Myocyte (in vitro differentiated cells): ENCODE data around the gene PSMD14. TPM values are rescaled to one million over a fixed set of nuclear protein-coding genes. Genes with fewer than 3 reads are reported as not detected.
A peak's percentile ranks its signal among the peaks of the same experiment; 100 is the strongest.
"Not testable (repeated sequence)": the region's sequence is repeated elsewhere in the genome, so short reads cannot be mapped to it uniquely, and the experiment has no call there.

Experiments used
- DNase-seq: peaks from one replicate; pipeline ENCODE4 v3.0.0-alpha.2; 2012; ENCODE audit warnings: low read depth
- polyA plus RNA-seq: library from polyadenylated mRNA; unstranded; fragments of >200 nt; gene quantifications from one replicate; pipeline ENCODE4 v1.2.1, GENCODE V29; 2012; ENCODE audit warnings: missing spikeins
- total RNA-seq: library from RNA; depleted of rRNA; stranded (reverse); fragments of >200 nt; gene quantifications from 2 replicates; pipeline ENCODE4 v1.2.3, GENCODE V29; 2014

Gene PSMD14
- total RNA-seq = 107 and 108 TPM in 2 replicates
- 45.9 TPM for polyA plus RNA-seq

- peak; percentile 96 for DNase-seq
Measured at GRCh38 chr2:161308178-161308955, at the start of gene PSMD14. TSS of gene PSMD14 (plus strand) at chr2:161308425. CDS start at chr2:161318826, 10,401 bp downstream.

DNA sequence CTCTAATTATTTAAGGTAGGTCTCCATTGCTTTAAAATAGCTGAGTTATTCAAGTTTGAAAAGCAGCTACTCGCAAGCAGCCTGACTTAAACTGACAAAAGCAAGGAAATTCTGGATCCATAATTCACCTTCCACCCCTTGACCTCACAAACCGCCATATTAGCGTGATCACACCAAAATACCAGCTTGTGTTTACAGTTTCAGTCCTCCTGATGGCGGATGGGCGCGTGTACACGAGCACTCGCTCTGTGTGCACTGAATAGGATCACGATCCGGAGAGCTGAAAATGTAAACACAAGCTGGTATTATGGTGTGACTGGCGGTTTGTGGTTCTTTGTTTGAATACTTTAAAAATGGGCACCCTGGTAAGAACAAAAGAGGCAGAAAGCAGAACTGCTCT, 42.4 kb upstream of the PSMD14 start:
- DNase-seq = no peak

DNA sequence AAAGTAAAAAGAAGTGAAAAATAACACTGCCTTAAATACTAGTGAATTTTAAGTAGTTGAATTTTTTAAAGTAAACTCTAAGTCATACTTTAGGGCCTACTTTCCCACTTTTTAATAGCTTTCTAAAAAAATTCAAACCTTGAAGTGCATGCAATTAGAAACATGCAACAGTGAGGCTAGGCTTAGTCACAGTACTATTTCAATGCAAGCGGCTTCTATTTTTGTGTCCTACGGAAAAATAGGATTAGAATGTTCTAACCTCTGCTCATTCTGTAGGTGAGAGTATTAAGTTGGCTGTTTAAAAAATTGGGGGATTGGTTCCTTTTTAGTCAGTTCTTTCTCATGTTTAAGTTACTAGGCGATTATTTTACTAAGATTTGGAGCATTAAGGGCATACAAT, 39.1 kb upstream of the PSMD14 start:
- no peak for DNase-seq

DNA sequence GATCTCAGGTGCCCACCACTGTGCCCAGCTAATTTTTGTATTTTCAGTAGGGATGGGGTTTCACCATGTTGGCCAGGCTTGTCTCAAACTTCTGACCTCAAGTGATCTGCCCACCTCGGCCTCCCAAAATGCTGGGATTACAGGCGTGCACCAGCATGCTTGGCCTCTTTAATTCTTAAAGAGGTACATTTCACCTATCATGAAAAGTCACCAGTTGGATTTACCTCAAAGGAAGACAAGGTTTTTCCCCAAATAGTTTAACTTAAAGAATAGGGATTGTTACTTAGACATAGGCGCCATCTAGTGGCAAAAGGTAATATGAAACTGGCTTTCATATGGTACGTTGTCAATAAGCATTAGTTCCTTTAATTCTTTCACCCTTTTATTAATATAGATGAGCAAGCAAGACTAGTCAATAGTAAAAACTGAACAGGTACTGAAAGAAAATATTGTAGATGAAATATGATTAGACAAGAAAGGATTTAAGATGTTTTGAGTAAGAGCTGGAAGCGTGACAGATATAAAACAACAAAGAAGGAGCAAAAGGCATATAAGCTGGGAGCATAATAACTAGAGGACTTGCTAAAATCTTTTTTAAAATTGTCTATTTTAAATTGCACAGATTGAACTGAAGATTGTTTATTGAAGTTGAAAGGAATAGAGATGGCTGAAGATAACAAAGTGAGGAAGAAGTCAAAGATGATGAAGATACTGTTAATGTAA, 35.0 kb upstream of the PSMD14 start:
- peak; percentile 60 for DNase-seq

DNA sequence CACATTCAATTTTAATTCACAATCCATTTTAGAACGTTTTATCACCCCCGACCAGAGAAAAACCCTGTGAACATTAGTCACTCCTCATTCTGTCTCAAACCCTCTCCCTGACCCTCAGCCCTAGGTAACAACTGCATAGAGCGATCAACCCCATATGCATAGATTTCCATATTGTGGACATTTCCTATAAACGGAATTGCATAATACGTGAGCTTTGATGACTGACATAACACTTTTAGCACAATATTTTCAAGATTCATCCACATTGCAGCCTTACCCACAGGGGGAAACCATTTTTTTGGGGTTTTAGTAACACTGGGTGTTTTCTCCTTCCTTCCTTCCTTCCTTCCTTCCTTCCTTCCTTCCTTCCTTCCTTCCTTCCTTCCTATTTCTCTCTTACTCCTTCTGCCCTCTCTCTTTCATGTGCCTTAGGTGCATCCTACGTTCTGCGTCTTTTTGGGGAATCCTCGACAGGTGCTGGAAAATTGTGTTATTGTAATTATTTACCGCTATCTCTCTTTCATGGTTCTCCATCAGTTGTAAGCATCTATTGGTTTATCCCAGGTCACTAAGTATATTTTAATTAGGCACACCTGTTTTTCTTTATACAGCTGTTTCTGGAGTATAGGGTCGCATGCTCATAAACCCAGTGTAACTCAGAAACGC, 29.5 kb upstream of the PSMD14 start:
- DNase-seq = peak; percentile 5

DNA sequence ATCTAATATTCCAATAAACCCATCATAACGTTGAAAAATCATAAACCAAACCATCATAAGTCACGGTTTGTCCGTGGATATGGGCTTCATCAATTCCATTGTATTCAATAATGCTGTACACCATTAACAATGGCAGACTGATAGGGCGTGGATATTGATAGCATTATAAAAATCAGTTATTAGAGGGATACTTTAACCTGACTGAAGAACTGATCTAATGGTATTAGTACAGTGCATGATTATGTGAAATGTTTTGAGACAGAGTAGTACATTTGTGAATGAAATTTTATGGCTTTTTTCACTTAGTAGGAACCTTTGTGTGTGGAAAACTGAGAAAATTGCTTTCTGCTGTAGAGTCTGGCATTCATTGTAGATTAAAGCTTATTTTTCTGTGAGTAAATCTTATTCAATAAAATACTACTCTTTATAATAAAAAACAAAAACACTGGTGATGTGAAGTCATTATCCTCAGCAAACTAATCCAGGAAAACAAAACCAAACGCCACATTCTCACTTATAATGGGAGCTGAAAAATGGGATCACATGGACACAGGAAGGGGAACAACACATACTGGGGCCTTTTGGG, 28.9 kb upstream of the PSMD14 start:
- DNase-seq = not testable (repeated sequence)

DNA sequence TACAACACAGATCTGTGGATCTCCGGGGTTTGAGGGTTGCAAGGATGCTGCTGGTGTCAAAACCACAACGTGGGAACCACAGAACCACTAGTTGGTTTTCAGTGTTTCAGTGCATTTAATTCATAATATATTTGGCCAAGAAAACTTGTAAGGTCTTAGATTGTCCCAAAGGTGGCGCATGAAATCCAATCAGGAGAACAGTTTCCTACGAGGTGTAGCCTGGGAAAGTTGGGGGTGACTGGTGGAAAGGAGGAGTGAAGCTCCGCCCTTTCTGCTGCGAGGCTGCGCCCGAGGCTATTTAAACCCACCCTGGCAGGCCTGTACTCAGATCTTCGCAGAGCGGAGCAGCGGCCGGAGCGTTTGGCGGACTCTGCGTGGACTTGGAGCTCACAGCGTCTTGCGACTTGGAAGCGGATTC, 27.3 kb upstream of the PSMD14 start:
- peak; percentile 27 for DNase-seq

- not testable (repeated sequence) for DNase-seq
Measured at GRCh38 chr2:161281615-161282310, 26.5 kb upstream of the PSMD14 start.

DNA sequence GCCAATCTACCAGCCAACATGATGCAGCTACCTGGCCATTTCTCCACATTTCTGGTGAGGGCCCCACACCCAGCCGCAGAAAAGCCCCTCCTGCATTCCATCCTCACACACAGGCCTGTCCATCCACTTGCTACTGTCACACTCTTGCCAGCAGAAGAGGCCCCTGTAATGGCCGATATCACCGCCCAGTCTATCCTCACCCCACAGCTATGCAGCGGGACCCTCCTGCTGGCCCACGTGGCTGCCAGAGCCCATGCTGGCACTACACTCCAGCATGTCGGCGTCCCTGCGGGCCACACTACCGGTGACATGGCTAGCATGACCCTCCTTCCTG, 25.9 kb upstream of the PSMD14 start:
- DNase-seq = not testable (repeated sequence)

- no peak for DNase-seq
Measured at GRCh38 chr2:161283926-161284325, 24.3 kb upstream of the PSMD14 start.

DNA sequence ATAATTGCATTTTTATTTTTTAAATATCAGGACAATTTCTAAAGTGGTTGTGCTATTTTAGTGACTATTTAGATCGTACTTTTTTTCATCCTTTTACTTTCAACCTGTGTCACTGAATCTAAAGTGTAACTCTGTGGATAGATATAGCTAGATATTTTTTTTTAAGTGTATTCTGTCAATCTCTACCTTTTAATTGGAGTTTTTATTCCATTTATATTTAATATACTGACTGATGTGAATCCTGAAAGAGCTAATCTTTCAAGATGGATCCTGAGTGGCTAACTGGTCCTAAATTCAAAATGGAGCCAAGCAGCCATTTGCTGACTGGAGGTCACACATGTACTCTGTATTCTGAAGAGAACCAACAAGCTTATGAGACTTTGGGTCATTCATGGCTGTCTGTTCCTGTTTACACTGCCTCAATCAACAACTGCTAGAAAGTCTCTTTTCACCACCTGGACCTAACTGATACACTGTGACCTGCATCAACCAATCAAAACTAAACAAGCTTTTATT, 4.6 kb upstream of the PSMD14 start:
- no peak for DNase-seq

- no peak for DNase-seq
Measured at GRCh38 chr2:161306919-161307318, 1.3 kb upstream of the PSMD14 start.

GRCh38 chr2:161307676-161308075, 549 bp upstream of the PSMD14 start:
- DNase-seq = no peak

DNA sequence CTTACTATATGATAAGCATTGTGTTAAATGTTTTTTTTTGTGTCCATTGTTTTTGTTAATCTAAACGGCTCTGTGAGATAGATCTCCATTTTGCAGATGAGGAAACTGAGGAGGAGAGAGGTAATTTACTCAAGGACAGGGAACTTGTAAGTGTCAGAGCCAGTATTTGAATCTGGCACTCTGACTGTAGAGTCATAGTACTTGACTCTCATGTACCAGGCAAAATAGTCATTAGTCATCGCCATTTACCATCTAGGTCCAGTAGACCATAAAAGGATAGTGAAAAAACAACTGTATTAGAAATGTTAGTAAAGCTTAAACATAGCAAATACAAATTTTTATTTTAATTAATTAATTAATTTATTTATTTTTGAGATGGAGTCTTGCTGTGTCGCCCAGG, 4.8 kb downstream of the PSMD14 start:
- no peak for DNase-seq

DNA sequence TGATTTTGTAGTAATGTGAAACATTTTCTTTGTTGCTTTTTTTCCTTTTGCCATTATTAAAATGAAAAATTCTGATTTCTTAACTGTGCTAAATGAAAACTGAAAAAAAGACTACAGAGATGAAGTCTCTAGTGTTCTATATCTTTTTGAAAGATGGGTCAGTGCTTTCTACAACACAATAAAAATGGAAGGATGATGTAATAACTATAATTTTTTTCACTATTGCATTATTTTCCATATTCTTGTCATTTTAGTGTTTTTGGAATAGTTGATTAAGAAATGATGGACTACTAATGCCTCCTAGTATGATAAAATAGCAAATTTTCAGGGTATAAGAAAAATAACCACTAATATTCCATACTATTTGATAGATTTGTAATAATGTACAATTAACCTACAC, 7.2 kb downstream of the PSMD14 start:
- DNase-seq = no peak

- DNase-seq = no peak
Measured at GRCh38 chr2:161316701-161317100, 8.5 kb downstream of the PSMD14 start.

DNA sequence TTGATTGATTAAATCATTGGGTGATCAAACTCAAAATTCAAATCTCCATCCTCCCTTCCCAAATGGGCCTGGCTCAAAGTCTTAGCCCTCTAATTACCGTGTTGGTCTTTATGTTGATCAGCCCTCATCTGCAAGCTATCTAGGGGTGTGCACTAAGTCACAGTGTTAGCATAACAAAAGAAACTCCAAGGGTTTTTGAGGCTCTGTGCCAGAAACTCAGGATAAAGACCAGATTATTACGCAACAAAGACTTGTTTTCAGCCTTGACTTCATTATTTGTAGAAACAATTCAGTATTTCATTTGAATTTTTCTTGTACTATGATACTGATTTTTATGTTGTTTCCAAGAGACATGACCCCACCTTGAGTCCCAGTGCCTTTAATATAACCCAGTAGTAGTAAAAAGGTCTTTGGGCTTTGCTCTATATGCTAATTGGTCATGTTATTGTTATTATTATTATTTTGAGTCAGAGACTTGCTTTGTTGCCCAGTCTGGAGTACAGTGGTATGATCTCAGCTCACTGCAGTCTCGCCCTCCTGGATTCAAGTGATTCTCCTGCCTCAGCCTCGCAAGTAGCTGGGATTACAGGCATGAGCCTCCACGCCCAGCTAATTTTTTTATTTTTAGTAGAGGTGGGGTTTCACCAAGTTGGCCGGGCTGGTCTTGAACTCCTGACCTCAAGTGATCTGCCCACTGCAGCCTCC, 13.9 kb downstream of the PSMD14 start:
- peak; percentile 6 for DNase-seq

DNA sequence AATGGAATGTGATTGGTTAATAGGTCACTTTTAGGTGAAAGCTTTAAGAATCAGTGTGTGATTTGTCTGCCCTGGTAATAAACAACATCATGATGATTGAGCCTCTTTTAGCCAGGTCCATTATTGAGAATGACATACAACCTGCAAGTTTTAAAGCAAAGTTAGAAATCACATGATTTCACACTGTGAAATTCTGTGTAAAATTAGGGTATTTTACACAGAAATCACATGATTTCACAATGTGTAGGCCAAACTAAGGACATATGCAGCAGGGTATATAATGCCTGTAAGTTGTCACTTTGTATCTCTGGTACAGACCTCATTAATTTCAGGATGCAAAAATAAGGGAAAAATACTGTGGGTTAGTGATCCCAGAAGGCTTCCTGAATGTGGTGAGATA, 16.7 kb downstream of the PSMD14 start:
- no peak for DNase-seq

GRCh38 chr2:161327582-161327981, 19.4 kb downstream of the PSMD14 start:
- no peak for DNase-seq

DNA sequence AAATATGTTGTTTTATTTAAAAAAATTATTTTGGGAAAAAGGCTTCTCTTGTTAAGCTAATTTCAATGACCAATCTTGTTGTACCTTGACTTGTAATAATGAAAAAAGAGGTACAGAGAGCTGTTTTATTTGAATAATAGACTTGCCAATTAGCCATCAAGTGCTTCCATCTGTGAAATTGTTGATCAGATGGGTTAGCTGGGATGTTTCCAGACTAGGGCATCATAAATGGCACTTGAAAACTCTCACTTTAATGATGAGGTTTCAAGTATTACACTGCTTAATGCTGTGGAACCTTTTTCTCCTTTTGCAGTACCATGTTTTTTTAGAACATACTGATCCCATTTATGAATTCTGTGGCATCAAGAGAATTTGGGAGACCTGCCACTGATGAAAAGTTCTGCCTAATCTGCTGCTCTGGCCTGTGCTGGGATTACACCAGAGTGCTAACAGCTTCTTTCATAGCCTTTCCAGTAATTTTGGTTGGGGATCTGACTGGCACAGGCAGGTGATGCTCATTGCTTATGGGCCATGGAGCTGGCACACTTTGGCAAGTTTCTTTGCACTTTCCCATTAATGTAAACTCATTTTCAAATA, 24.2 kb downstream of the PSMD14 start:
- peak; percentile 14 for DNase-seq
